ENCODE measurements around the gene RPS5. TPM values are rescaled to one million over a fixed set of nuclear protein-coding genes. Genes with fewer than 3 reads are reported as not detected.

RPS5 gene
- 2,119 and 3,422 TPM in 2 replicates for total RNA-seq

GRCh38 chr19:58386576-58387337 is at the start of gene RPS5:
Gene RPS5, plus strand, starts transcription at chr19:58387269. Its CDS starts 869 bp downstream, at chr19:58388138.

DNA sequence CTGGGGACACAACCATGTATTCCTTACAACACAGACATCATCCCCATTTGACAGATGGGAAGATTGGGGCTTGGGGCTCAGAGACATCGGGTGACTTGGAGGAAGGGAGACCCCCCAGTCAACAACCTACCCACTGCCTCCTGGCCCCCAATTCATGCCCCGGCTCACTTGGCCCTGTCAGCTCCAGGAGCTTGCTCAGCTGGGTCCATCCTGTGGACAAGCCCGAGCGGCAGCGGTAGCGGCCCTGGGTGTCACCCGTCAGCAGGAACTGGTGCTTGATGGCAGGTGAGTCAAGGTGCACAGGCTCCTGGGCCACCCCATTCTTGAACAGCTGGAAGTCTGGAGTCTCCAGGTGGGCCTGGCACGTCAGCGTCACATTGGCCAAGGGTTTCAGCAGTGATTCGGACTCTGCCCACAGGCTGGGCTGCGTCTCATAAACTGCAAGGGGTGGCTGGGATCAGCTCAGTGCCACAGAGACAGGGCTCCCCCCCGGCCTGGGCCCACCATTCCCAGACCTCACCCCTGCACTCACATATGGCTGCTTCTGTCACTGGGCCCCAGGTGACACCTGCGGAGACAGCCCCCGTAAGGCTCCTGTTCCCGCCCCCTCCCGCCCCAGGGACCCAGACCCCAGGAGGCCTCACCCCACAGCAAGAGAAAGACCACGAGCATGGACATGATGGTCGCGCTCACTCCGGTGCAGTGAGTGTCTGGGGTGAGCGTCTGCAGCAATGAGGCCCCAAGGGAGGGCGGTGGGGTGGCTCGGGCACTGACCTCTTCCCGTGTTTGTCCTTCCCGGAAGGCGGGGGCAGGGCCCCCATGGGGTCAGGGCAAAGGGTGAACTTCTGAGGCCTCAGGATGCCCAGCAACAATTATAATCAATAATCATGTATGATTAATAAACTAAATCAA is 34.1 kb upstream of the RPS5 start, which contains the start of gene A1BG:
TSS of gene A1BG (minus strand) at position 733 of the 912 bp plus-strand sequence. CDS start at position 678, 55 bp downstream.

DNA sequence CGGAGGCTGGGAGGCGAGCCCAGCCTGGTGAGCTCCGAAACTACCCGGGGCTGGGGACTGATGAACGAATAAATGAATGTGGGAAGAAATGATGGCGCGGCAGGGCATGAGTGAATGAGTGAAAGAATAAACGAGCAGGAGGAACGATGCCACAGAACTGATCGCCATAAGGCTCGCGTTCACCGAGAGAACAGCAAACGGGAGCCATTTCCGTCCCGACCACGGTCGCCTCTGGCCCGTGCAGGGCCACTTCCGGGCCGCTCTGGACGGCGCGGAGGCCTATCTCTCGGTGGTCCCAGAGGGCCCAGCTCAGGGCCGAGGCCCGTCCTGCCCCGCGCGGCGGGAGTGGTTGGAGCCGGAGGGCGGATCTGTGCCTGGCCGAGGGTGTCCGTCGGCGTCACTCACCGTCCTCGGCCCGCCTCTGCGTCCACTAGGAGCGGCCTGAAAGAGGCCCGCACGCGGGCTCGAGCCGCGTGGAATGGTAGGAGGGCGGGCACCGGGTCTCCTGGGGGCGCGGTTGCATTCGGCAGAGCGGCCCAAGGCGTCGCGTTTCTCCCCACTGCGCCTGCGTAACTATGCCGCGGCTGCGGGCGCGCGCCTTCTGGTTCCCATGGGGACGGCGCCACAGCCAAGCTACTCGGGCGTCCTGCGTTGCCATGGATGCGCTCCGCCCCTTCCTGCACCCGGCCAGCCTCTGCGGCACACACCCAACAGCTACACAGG is 24.6 kb upstream of the RPS5 start, which contains the start of gene ZNF497:
TSS of gene ZNF497 (minus strand) at position 480 of the 723 bp plus-strand sequence. CDS start 5,116 bp downstream, outside the sequence.

GRCh38 chr19:58380662-58381459 is 6.2 kb upstream of the RPS5 start, which contains the start of gene ZNF837:
Gene ZNF837, minus strand, starts transcription at chr19:58381030. Its CDS starts 11,698 bp downstream, at chr19:58369332.

GRCh38 chr19:58395220-58395978 is 8.3 kb downstream of the RPS5 start, which contains the start of gene RNF225:
Gene RNF225, plus strand, starts transcription at chr19:58395656. Its CDS starts 434 bp downstream, at chr19:58396090.

GRCh38 chr19:58408152-58409009 is 21.3 kb downstream of the RPS5 start, which contains the start of gene ZNF584:
Gene ZNF584, plus strand, starts transcription at chr19:58408649. Its CDS starts 499 bp downstream, at chr19:58409148.

GRCh38 chr19:58439576-58440554 is 52.8 kb downstream of the RPS5 start, which contains the start of gene ZNF132:
Gene ZNF132, minus strand, starts transcription at chr19:58440153. Its CDS starts 332 bp downstream, at chr19:58439821.

Other genes starting within 250 kb of the RPS5 start
- gene ZNF329, start 236.5 kb upstream of the RPS5 start, total RNA-seq: 17.1 and 21.4 TPM in 2 replicates
- 41.7 and 43.9 TPM in 2 replicates for gene ZNF274, start 204.2 kb upstream of the RPS5 start, total RNA-seq
- 49.2 and 73.4 TPM in 2 replicates for gene ZNF544, start 158.4 kb upstream of the RPS5 start, total RNA-seq
- 3.1 and 8.0 TPM in 2 replicates for gene ZNF8, start 108.3 kb upstream of the RPS5 start, total RNA-seq
- 33.4 and 39.0 TPM in 2 replicates for gene ERVK3-1, start 81.9 kb upstream of the RPS5 start, total RNA-seq
- 2.4 and 4.3 TPM in 2 replicates for gene ZSCAN22, start 60.3 kb upstream of the RPS5 start, total RNA-seq
- 0.78 and 3.4 TPM in 2 replicates for gene A1BG, start 33.8 kb upstream of the RPS5 start, total RNA-seq
- 1.0 and 2.7 TPM in 2 replicates for gene ZNF497, start 24.5 kb upstream of the RPS5 start, total RNA-seq
- 1.6 and 2.7 TPM in 2 replicates for gene ZNF837, start 6.2 kb upstream of the RPS5 start, total RNA-seq
- 1.4 and 2.1 TPM in 2 replicates for gene RNF225, start 8.4 kb downstream of the RPS5 start, total RNA-seq
- 17.4 and 21.4 TPM in 2 replicates for gene ZNF584, start 21.4 kb downstream of the RPS5 start, total RNA-seq
- 5.8 and 6.8 TPM in 2 replicates for gene ZNF132, start 52.9 kb downstream of the RPS5 start, total RNA-seq
- 12.0 and 15.9 TPM in 2 replicates for gene ZNF324B, start 64.4 kb downstream of the RPS5 start, total RNA-seq
- gene ZNF324, start 79.8 kb downstream of the RPS5 start, total RNA-seq: 10.9 and 18.2 TPM in 2 replicates
- 3.4 and 6.1 TPM in 2 replicates for gene ZNF446, start 89.1 kb downstream of the RPS5 start, total RNA-seq
- 4.7 and 14.0 TPM in 2 replicates for gene SLC27A5, start 124.7 kb downstream of the RPS5 start, total RNA-seq
- 3.8 and 7.3 TPM in 2 replicates for gene ZBTB45, start 132.5 kb downstream of the RPS5 start, total RNA-seq
- 304 and 353 TPM in 2 replicates for gene TRIM28, start 156.8 kb downstream of the RPS5 start, total RNA-seq
- gene CHMP2A, start 167.8 kb downstream of the RPS5 start, total RNA-seq: 104 and 173 TPM in 2 replicates
- gene UBE2M, start 171.3 kb downstream of the RPS5 start, total RNA-seq: 60.7 and 100 TPM in 2 replicates
- 21.1 and 22.6 TPM in 2 replicates for gene MZF1, start 186.1 kb downstream of the RPS5 start, total RNA-seq